Endodermal cell (in vitro differentiated cells): Measurements from ENCODE around the gene CLSTN1. TPM values are rescaled to one million over a fixed set of nuclear protein-coding genes. Genes with fewer than 3 reads are reported as not detected.

ENCODE experiments used
- DNase-seq: peaks from one replicate; pipeline ENCODE4 v3.0.0-alpha.2; 2017
- H3K27ac ChIP-seq: 2 replicates; pipeline ENCODE4 v1.5.1; 2013; ENCODE audit warnings: mild to moderate bottlenecking, low read depth, low read length, moderate library complexity
- H3K27me3 ChIP-seq: 2 replicates; pipeline ENCODE4 v1.6.1; 2013; ENCODE audit warnings: mild to moderate bottlenecking, low read length, moderate library complexity; ENCODE audit not compliant: insufficient read depth, control insufficient read depth, poor library complexity, severe bottlenecking
- H3K36me3 ChIP-seq: 2 replicates; pipeline ENCODE4 v1.7.0; 2013; ENCODE audit warnings: mild to moderate bottlenecking, low read length, moderate library complexity; ENCODE audit not compliant: control insufficient read depth, insufficient read depth
- H3K4me1 ChIP-seq: one replicate; pipeline ENCODE4 v1.7.0; 2013; ENCODE audit warnings: low read length; ENCODE audit not compliant: control insufficient read depth, insufficient read depth
- H3K4me3 ChIP-seq: 2 replicates; pipeline ENCODE4 v1.5.1; 2013; ENCODE audit warnings: mild to moderate bottlenecking, low read length, moderate library complexity
- H3K9ac ChIP-seq: 2 replicates; pipeline ENCODE4 v1.6.1; 2013; ENCODE audit warnings: mild to moderate bottlenecking, low read length, moderate library complexity; ENCODE audit not compliant: poor library complexity, severe bottlenecking; ENCODE audit errors: extremely low read depth
- H3K9me3 ChIP-seq: 2 replicates; pipeline ENCODE4 v1.6.1; 2013; ENCODE audit warnings: mild to moderate bottlenecking, low read length, moderate library complexity; ENCODE audit not compliant: control insufficient read depth
- H3K27ac Mint-ChIP-seq: 2 replicates; pipeline ENCODE4 v1.8.0; 2020; ENCODE audit warnings: mixed read lengths
- H3K27me3 Mint-ChIP-seq: 2 replicates; pipeline ENCODE4 v1.8.0; 2021; ENCODE audit warnings: mild to moderate bottlenecking, mixed read lengths; ENCODE audit not compliant: insufficient read depth
- H3K36me3 Mint-ChIP-seq: 2 replicates; pipeline ENCODE4 v1.8.0; 2020; ENCODE audit warnings: low read depth, mixed read lengths
- H3K4me1 Mint-ChIP-seq: 2 replicates; pipeline ENCODE4 v1.8.0; 2020; ENCODE audit warnings: mixed read lengths
- H3K4me3 Mint-ChIP-seq: 2 replicates; pipeline ENCODE4 v1.8.0; 2020; ENCODE audit warnings: mild to moderate bottlenecking, moderate library complexity, mixed read lengths
- H3K9me3 Mint-ChIP-seq: 2 replicates; pipeline ENCODE4 v1.8.0; 2020; ENCODE audit warnings: mild to moderate bottlenecking, mixed read lengths
- WGBS, 2 experiments: methylation state at CpG; one replicate each; pipeline versions ENCODE4 v1.1.5 to v1.1.7; 2013; ENCODE audit warnings: missing lambda C conversion rate in 2 of 2, mixed read lengths in 1 of 2; ENCODE audit not compliant: insufficient coverage in 1 of 2, insufficient read length in 1 of 2; 5-methylcytosine and 5-hydroxymethylcytosine counted together
- total RNA-seq, 2 donors: library from RNA; stranded (reverse); fragmentation: NEBNext Ultra II Directional in 1 of 2; extraction: Animal tissue kit (Norgen Biotek cat#: 25700) in 1 of 2; gene quantifications; 2 replicates in 1 of 2; 3 replicates in 1 of 2; pipeline ENCODE4 v1.2.1, GENCODE V29; 2021
- TF ChIP-seq, protein P1 (sequence below): fragments of 200-600 bp; sonication (generic); conservative IDR thresholded peaks from 2 replicates; pipeline ENCODE4 v1.5.0; 2021; ENCODE audit warnings: antibody characterized with exemption, mild to moderate bottlenecking

CLSTN1 gene
- total RNA-seq, 2 donors from 2014 or later: 96.6 to 116 TPM

DNA sequence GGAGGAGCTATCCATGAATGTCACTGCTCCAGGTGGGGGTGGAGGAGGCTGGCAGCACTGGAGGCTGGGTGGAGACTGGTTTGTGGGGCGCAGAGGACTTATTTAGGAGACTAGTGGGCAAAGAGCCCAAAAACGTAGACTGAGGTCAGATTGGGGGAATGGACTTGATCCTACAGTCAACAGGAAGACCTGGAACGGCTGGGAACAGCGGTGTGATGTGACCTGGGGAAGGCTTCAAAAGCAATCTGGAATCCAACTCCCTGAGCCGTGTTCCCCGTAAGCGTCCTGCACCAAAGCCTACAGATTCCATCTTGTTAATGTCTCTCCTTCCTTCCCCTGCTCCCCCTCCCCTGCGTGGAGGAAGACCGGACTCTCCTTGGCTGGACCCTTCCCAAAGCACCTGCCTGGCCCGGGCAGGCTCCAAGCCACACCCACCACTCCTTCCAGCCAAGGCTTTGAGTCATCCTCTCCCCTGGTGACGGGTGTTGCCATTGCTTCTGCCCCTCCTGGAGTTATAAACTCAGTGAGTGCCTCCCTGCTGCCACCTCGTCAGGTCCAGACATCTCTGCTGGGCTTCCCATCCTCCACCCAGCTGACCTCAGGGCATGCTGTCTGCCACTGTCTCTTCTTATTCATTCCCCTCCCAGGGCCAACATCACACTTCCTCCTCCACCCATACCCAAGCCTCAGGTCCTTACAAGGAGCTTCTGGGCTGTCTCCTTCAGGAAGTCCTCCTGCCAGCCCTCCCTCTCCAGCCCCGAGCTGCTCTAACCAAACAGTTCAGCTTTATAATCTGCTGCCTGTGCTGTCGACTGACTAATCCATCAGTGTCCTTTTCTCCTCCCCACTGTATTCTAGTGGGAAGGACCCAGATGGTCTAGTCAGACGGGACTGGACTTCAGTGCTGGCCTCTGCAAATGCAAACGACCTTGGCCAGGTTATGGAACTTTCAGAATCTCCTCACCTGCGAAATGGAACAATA, 1.6 kb upstream of the CLSTN1 start:
- TF ChIP-seq, protein P1, sequence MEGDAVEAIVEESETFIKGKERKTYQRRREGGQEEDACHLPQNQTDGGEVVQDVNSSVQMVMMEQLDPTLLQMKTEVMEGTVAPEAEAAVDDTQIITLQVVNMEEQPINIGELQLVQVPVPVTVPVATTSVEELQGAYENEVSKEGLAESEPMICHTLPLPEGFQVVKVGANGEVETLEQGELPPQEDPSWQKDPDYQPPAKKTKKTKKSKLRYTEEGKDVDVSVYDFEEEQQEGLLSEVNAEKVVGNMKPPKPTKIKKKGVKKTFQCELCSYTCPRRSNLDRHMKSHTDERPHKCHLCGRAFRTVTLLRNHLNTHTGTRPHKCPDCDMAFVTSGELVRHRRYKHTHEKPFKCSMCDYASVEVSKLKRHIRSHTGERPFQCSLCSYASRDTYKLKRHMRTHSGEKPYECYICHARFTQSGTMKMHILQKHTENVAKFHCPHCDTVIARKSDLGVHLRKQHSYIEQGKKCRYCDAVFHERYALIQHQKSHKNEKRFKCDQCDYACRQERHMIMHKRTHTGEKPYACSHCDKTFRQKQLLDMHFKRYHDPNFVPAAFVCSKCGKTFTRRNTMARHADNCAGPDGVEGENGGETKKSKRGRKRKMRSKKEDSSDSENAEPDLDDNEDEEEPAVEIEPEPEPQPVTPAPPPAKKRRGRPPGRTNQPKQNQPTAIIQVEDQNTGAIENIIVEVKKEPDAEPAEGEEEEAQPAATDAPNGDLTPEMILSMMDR: no peak
- Mint-ChIP-seq H3K9me3 (no peaks in the 10 kb centered on the region), H3K27me3 (peaks cover 33% of the 10 kb centered on the region), H3K27ac (no peak overlapping the region), H3K4me1 (peaks cover 38% of the 10 kb centered on the region), H3K36me3 (no peaks in the 10 kb centered on the region), H3K4me3 (peak overlapping the region; percentile 88)
- peaks cover 8% of the 10 kb centered on the region for H3K27me3 ChIP-seq
- DNase-seq: peak; percentile 93
- 23 to 30% methylated on average over 12 to 17 of the region's 17 CpGs for WGBS, 2 experiments
- H3K4me3 ChIP-seq: peak overlapping the region; percentile 85
- H3K27ac ChIP-seq: peak overlapping the region; percentile 34
- H3K36me3 ChIP-seq: no peaks in the 10 kb centered on the region
- H3K9me3 ChIP-seq: no peaks in the 10 kb centered on the region
- peaks cover 15% of the 10 kb centered on the region for H3K4me1 ChIP-seq
- no peak overlapping the region for H3K9ac ChIP-seq

DNA sequence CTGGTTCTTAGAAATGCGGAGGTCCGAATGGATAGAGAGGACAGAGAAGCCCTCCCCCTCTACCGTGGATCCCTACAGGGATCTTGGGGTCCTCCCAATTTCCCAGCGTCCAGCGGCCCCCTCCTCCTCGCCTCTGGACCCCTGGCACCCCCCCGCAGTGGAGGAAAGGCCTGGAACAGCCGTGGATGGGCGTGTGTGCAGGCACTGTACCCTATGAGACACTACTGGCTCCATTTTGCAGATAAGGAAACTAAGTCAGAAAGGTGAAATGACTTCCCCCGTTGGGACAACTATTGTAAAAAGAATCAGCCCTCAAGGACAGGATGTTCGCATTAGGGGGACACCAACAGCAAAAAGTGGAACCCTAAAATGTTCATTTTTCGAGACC, 931 bp upstream of the CLSTN1 start:
- peak overlapping the region; percentile 85 for H3K4me3 ChIP-seq
- Mint-ChIP-seq H3K4me3 (peak overlapping the region; percentile 88), H3K27me3 (peaks cover 33% of the 10 kb centered on the region), H3K27ac (no peak overlapping the region), H3K4me1 (peaks cover 44% of the 10 kb centered on the region), H3K9me3 (no peaks in the 10 kb centered on the region), H3K36me3 (no peaks in the 10 kb centered on the region)
- no peaks in the 10 kb centered on the region for H3K9me3 ChIP-seq
- DNase-seq: no peak
- H3K36me3 ChIP-seq: no peaks in the 10 kb centered on the region
- WGBS, 2 experiments: 24 to 27% methylated on average over 9 to 12 of the region's 12 CpGs
- H3K27ac ChIP-seq: no peak overlapping the region
- TF ChIP-seq, protein P1: no peak
- no peak overlapping the region for H3K9ac ChIP-seq
- H3K4me1 ChIP-seq: peaks cover 15% of the 10 kb centered on the region
- H3K27me3 ChIP-seq: peaks cover 8% of the 10 kb centered on the region

DNA sequence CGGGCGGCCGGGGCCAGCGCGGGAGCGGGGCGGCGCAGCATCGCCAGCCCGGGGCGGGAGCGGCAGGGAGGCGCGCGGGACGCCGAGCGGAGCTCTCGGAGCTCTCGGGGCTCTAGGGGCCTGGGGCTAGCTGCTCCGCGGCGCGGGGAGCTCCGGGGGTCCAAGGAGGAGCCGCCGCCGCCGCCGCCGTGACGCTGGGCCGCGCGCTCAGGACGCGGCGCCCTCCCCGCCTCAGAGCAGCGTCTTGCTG, 147 bp downstream of the CLSTN1 start:
- DNase-seq: no peak
- WGBS, 2 experiments: 0% methylated on average over 18 to 40 of the region's 40 CpGs
- Mint-ChIP-seq H3K4me1 (peaks cover 44% of the 10 kb centered on the region), H3K27me3 (peaks cover 33% of the 10 kb centered on the region), H3K9me3 (no peaks in the 10 kb centered on the region), H3K36me3 (no peaks in the 10 kb centered on the region), H3K27ac (no peak overlapping the region), H3K4me3 (peak overlapping the region; percentile 88)
- H3K4me1 ChIP-seq: peaks cover 15% of the 10 kb centered on the region
- no peak overlapping the region for H3K4me3 ChIP-seq
- no peaks in the 10 kb centered on the region for H3K9me3 ChIP-seq
- TF ChIP-seq, protein P1: no peak
- H3K27ac ChIP-seq: no peak overlapping the region
- peaks cover 8% of the 10 kb centered on the region for H3K27me3 ChIP-seq
- no peaks in the 10 kb centered on the region for H3K36me3 ChIP-seq
- H3K9ac ChIP-seq: no peak overlapping the region
